Upper lobe of left lung (tissue), 4 donors: ENCODE results near the gene RAP1GAP.

Experiments used
- CTCF ChIP-seq, 6 experiments: fragments of 450-650 bp in 4 of 6; fragments of 200-600 bp in 2 of 6; sonication (generic) in 2 of 6; IDR thresholded peaks; one replicate each; pipeline ENCODE4 v1.5.1; 2016 to 2019; ENCODE audit warnings: antibody characterized with exemption in 6 of 6
- EP300 ChIP-seq, 4 donors: sonication (generic); formaldehyde crosslinking; IDR thresholded peaks; one replicate each; pipeline ENCODE4 v1.5.1; 2017; ENCODE audit warnings: antibody characterized with exemption in 4 of 4, control low read depth in 2 of 4
- POLR2A ChIP-seq, 4 donors: fragments of 450-650 bp; IDR thresholded peaks; one replicate each; pipeline ENCODE4 v1.5.1; 2016 to 2017; ENCODE audit warnings: antibody characterized with exemption in 4 of 4, mild to moderate bottlenecking in 2 of 4
- POLR2AphosphoS5 ChIP-seq, 2 donors: sonication (generic); formaldehyde crosslinking; IDR thresholded peaks; one replicate each; pipeline ENCODE4 v1.5.1; 2017; ENCODE audit warnings: antibody characterized with exemption in 2 of 2

GRCh38 chr1:21547876-21548275, 121.3 kb downstream of the RAP1GAP start:
- TF ChIP-seq CTCF (IDR thresholded peaks at IDR 0.05) (no peak), POLR2AphosphoS5 (IDR thresholded peaks at IDR 0.05) (no peak), EP300 (IDR thresholded peaks at IDR 0.05) (no peak), POLR2A (IDR thresholded peaks at IDR 0.05) (no peak)
